B cell (primary cell): Measurements from ENCODE around the gene NUPR1.

Experiments used
- EZH2 ChIP-seq: IDR thresholded peaks from 2 replicates; pipeline ENCODE4 v1.6.1; 2012; ENCODE audit warnings: borderline replicate concordance, low read depth, mild to moderate bottlenecking, moderate library complexity, low read length; ENCODE audit not compliant: insufficient read depth, poor library complexity, severe bottlenecking
- TF ChIP-seq, protein P1 (sequence below): fragments of 200-600 bp; IDR thresholded peaks from one replicate; pipeline ENCODE4 v1.8.0; 2022; ENCODE audit warnings: antibody characterized with exemption, mild to moderate bottlenecking

DNA sequence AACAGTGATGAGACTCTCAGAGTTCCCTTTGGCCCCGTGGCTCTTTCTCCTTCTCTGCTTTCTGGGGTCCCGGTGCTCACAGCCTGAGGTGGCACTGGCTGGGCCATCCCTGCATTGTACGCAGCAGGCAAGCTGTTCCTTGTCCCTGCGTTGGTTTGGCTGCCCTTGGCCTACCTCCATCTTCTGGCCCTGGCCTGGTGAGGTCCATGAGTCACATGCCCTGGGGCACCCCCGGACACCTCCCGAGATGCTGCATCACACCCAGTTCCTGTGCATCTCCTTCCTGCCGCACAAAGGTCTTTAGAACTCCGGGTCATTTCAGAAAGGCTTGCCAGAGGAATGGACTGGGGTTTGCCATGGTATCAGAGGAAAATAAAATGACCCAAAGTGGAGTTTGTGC lies 48.6 kb upstream of the NUPR1 start:
- TF ChIP-seq, protein P1, sequence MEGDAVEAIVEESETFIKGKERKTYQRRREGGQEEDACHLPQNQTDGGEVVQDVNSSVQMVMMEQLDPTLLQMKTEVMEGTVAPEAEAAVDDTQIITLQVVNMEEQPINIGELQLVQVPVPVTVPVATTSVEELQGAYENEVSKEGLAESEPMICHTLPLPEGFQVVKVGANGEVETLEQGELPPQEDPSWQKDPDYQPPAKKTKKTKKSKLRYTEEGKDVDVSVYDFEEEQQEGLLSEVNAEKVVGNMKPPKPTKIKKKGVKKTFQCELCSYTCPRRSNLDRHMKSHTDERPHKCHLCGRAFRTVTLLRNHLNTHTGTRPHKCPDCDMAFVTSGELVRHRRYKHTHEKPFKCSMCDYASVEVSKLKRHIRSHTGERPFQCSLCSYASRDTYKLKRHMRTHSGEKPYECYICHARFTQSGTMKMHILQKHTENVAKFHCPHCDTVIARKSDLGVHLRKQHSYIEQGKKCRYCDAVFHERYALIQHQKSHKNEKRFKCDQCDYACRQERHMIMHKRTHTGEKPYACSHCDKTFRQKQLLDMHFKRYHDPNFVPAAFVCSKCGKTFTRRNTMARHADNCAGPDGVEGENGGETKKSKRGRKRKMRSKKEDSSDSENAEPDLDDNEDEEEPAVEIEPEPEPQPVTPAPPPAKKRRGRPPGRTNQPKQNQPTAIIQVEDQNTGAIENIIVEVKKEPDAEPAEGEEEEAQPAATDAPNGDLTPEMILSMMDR: no peak
- TF ChIP-seq EZH2: no peak
